ENCODE results near the gene ADAM15.

- no peak for TF ChIP-seq CTCF (IDR thresholded peaks at IDR 0.05)
- no peak for TF ChIP-seq POLR2A (IDR thresholded peaks at IDR 0.05)
- TF ChIP-seq POLR2AphosphoS5 (IDR thresholded peaks at IDR 0.05): no peak
These were observed 15.2 kb upstream of the ADAM15 start for GRCh38 chr1:155035936-155036335.

All from breast epithelium (tissue), 3 donors.